Bronchial epithelial cell (primary cell): ENCODE measurements around the gene ANKRD53. TPM values are rescaled to one million over a fixed set of nuclear protein-coding genes. Genes with fewer than 3 reads are reported as not detected.

Source experiments
- DNase-seq: peaks from one replicate; pipeline ENCODE4 v3.0.0-alpha.2; 2010; ENCODE audit warnings: low read depth
- FAIRE-seq: peaks from 2 replicates; lab custom pipeline; 2011; peaks lifted over from hg19 to GRCh38; lab: Jason Lieb, UNC
- H3K27me3 ChIP-seq: 2 replicates; pipeline ENCODE4 v1.5.1; 2011; ENCODE audit warnings: low read length; ENCODE audit not compliant: control insufficient read depth, insufficient read depth
- H3K36me3 ChIP-seq: 2 replicates; pipeline ENCODE4 v1.5.1; 2011; ENCODE audit warnings: low read length; ENCODE audit not compliant: control insufficient read depth, insufficient read depth
- H3K4me3 ChIP-seq: 2 replicates; pipeline ENCODE4 v1.5.1; 2011; ENCODE audit warnings: mild to moderate bottlenecking, low read depth, low read length, control low read depth
- total RNA-seq: library from RNA; depleted of rRNA; stranded (reverse); fragments of >200 nt; gene quantifications from 2 replicates; pipeline ENCODE4 v1.2.1, GENCODE V29; 2014
- TF ChIP-seq, protein P1 (sequence below): IDR thresholded peaks from 2 replicates; pipeline ENCODE4 v1.5.1; 2011; ENCODE audit warnings: mild to moderate bottlenecking, moderate library complexity, low read length, control low read depth, inconsistent platforms; ENCODE audit not compliant: insufficient read depth, severe bottlenecking

Gene ANKRD53
- total RNA-seq, 1 donor from 2014 or later = not detected

DNA sequence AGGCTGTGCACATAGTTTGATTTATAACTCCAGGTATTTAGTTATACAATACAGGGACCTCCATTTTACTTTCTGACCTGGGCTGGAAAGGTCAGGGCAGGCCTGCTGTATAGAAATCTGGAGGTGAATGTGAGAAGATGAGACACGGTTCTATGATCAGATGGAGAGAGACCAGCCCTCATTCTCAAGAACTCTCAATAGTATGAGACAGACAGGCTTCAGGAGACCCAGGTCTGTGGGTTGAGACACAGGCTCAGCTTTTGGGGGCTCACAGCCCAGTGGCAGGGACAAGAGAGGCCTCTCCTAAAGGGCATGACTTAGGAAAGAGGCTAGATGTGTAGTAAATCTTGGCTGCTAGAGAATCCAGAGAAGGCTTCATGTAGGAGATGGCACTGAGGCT is 43.4 kb upstream of the ANKRD53 start:
- Histone ChIP-seq H3K36me3 (no peaks in the 10 kb centered on the region), H3K27me3 (peaks cover 12% of the 10 kb centered on the region), H3K4me3 (no peak overlapping the region)
- FAIRE-seq (no peak), DNase-seq (no peak)
- TF ChIP-seq, protein P1, sequence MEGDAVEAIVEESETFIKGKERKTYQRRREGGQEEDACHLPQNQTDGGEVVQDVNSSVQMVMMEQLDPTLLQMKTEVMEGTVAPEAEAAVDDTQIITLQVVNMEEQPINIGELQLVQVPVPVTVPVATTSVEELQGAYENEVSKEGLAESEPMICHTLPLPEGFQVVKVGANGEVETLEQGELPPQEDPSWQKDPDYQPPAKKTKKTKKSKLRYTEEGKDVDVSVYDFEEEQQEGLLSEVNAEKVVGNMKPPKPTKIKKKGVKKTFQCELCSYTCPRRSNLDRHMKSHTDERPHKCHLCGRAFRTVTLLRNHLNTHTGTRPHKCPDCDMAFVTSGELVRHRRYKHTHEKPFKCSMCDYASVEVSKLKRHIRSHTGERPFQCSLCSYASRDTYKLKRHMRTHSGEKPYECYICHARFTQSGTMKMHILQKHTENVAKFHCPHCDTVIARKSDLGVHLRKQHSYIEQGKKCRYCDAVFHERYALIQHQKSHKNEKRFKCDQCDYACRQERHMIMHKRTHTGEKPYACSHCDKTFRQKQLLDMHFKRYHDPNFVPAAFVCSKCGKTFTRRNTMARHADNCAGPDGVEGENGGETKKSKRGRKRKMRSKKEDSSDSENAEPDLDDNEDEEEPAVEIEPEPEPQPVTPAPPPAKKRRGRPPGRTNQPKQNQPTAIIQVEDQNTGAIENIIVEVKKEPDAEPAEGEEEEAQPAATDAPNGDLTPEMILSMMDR = no peak

DNA sequence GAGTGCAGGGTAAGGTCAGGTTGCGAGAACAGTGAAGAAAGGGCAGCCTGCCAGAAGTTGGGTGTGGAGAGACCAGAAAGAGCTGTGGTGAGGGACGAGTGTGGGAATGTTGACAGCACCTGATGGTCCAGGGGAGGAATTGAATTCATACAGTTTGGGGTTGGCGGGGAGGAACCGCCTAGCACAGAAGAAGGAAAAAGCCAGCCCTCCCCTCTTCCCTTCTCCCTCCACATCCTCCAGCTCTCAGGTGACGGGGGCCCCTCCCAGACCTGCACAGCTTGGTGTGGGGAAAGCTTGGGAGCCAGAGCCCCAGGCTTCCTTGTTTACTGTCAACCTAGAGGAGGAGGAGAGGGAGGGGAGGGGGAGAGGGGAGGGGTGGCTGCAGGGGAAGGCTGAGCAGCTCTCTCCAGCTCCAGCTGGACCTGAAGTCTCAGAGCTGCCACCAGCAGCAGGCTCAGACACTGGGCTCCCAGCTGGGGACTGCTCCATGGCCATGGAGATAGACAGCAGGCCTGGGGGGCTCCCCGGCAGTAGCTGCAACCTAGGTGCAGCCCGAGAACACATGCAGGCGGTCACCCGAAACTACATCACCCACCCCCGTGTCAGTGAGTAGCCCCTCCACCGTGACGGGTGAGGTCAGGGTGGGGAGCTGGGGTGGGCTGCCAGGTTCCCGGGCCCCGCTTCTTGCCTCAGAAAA is 42.8 kb upstream of the ANKRD53 start, which contains the start of gene ATP6V1B1:
ATP6V1B1 (plus strand) TSS at position 433 of the 697 bp plus-strand sequence; CDS start at position 488, 55 bp downstream.
- DNase-seq (no peak), FAIRE-seq (no peak)
- Histone ChIP-seq H3K36me3 (no peaks in the 10 kb centered on the region), H3K4me3 (no peak within 1 kb of the TSS), H3K27me3 (peaks cover 12% of the 10 kb centered on the region)
- TF ChIP-seq, protein P1 = no peak

DNA sequence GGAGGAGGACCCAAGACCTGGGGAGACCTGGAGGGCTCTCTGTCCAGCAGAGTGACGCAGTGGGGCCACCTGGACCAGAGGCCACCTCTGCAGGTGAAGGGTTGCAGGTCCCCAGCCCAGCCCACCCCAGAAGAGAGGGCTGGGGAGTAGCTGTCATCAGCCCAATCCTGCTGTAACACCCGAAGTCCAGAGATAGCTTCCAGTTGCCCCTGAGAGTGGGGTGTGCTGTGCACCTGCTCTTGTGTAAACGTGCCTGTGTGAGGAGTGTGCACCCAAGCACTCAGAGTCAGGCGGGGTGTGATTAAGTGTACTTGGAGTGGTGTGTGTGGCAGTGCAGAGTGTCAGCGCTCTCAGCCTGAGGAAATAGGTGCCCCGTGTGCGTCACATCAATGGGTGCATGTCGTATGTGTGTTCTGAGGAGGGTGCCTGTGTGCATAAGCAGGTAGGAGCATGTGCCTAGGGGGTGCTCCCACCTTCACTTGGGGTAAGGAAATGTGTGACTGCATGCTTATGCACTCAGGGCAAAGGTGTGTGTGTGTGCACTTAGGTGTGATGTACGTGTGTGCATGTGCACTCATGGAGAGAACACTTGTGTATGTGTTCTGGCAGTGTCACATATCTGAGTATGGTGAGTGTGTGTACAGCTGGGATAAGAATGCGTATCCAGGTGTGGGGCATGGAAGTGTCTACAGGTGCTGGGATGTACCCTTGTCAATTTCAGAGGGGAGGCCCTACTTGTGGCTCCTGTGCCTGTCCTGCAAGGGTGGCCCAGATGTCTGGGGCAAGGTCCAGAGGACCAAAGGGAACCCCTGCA is 42.1 kb upstream of the ANKRD53 start:
- H3K36me3 ChIP-seq = no peaks in the 10 kb centered on the region
- H3K4me3 ChIP-seq = no peak overlapping the region
- TF ChIP-seq, protein P1 = no peak
- H3K27me3 ChIP-seq = peaks cover 10% of the 10 kb centered on the region
- DNase-seq (no peak), FAIRE-seq (peak; percentile 97)

DNA sequence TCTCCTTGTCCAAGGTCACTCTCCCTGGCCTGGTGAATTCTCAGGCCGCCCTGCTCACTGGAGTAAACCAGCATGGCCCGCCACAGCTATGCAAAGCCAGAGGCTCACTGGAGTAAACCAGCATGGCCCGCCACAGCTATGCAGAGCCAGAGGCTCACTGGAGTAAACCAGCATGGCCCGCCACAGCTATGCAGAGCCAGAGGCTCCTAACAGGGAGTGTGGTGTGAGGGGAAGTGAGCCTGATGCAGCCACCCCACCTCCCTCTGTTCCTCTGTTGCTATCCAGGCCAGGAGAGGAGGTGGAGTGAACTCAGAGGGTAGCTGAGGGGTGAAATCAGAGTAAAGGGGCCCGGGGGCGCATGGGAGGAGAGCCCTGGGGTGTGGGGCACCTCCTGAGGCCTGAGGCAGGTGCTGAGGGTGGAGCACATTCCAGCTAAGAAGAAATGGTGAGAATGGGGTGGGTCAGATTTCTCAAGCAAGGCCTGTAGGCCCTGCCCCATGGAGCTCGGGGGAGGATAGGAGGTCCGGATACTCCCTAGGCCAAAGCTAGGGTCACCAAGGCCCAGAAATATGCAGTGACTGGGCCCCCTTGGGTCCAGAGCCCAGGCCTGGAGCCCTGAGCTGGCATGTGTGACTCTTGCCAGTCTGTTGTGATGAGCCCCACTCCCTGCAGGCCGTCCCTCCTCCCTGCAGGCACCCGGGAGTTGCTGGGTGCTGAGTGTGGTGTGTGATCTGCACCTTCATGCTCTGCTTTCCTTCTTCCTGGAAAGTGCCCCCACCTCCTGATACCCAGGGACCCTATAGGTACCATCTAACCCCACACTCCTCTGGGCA is 41.2 kb upstream of the ANKRD53 start:
- DNase-seq = no peak
- Histone ChIP-seq H3K36me3 (no peaks in the 10 kb centered on the region), H3K27me3 (peaks cover 10% of the 10 kb centered on the region), H3K4me3 (no peak overlapping the region)
- TF ChIP-seq, protein P1 = no peak
- FAIRE-seq = no peak

- TF ChIP-seq, protein P1 = no peak
- no peak overlapping the region for H3K4me3 ChIP-seq
- peaks cover 10% of the 10 kb centered on the region for H3K27me3 ChIP-seq
- DNase-seq (no peak), FAIRE-seq (no peak)
- H3K36me3 ChIP-seq = no peaks in the 10 kb centered on the region
Measured at GRCh38 chr2:70937866-70938585, 40.4 kb upstream of the ANKRD53 start.
